GM12874 (cell line): ENCODE results near the gene TK2.

Experiments
- TF ChIP-seq, protein P1 (sequence below): IDR thresholded peaks from 2 replicates; pipeline ENCODE4 v1.5.1; 2011; ENCODE audit warnings: low read depth, mild to moderate bottlenecking, control low read depth, low read length, moderate library complexity; ENCODE audit not compliant: insufficient read depth

TK2 gene

DNA sequence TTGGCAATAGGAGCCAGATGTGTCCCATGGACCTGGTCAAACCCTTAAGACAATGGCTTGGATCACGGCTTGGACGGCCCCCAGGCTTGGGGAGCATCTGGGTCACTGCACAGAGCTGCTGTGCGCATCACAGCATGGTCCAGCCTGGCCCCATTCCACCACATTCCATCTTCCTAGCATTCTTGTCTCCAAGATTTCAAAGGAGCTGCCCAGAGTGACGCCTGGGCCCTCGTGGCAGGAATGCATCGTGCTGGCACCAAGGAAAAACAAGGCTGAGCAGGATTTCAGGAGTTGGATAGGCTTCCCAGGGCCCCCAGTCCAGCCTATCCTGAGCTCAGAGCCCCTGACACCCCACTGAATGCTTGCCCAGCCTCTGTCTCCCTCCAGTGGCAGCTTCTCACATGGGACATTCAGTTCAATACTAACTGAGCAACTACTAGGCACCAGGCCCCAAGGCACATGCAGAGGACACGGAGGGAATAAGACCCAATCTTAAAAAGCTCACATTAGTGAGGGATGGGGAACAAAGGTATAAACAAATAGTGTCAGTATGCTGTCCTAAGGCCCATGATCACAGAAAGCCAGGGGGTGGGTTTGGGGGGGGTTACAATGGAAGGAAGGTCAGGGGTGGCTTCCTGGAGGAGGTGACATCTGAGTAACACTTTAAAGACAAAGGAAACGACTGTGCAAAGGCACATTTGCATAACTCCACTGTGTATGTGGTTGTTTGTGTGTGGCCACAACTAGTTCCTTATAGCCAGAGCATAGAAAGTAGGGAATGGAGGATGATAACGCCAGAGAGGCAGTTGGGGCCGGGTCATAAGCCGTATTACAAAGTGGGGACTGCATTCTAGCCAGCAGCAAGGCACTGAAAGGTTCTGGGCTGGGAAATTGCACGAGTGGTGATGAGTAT is 34.1 kb downstream of the TK2 start:
- TF ChIP-seq, protein P1, sequence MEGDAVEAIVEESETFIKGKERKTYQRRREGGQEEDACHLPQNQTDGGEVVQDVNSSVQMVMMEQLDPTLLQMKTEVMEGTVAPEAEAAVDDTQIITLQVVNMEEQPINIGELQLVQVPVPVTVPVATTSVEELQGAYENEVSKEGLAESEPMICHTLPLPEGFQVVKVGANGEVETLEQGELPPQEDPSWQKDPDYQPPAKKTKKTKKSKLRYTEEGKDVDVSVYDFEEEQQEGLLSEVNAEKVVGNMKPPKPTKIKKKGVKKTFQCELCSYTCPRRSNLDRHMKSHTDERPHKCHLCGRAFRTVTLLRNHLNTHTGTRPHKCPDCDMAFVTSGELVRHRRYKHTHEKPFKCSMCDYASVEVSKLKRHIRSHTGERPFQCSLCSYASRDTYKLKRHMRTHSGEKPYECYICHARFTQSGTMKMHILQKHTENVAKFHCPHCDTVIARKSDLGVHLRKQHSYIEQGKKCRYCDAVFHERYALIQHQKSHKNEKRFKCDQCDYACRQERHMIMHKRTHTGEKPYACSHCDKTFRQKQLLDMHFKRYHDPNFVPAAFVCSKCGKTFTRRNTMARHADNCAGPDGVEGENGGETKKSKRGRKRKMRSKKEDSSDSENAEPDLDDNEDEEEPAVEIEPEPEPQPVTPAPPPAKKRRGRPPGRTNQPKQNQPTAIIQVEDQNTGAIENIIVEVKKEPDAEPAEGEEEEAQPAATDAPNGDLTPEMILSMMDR: peak; percentile 60

DNA sequence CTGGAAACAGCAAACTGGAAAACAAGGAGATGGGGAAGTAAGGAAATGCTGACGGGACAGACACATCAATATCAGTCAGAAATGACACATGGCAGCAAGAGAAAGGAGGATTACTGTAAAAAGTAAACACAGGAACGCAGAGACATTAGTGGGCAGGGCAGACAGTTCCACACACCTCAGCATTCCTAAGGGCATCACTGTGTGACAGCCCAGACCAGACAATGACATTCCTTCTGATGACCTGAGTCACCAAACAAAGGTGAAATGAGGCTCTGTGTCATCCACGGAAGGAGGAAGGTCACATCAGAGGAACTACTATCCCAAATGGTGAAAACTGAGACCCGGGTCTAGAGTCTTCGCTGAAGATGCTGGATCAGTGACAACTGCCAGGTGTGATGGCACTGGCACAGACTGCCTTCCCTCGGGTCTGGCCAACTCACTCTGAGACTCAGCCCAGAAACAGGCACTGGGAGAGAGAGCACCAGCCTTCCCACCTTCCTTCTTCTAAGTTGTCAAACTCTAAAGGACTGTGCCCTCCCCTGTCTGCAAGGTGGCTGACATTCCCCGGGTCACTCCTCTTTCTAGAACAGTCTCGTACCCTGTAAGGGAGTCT is 36.7 kb downstream of the TK2 start:
- TF ChIP-seq, protein P1: no peak

DNA sequence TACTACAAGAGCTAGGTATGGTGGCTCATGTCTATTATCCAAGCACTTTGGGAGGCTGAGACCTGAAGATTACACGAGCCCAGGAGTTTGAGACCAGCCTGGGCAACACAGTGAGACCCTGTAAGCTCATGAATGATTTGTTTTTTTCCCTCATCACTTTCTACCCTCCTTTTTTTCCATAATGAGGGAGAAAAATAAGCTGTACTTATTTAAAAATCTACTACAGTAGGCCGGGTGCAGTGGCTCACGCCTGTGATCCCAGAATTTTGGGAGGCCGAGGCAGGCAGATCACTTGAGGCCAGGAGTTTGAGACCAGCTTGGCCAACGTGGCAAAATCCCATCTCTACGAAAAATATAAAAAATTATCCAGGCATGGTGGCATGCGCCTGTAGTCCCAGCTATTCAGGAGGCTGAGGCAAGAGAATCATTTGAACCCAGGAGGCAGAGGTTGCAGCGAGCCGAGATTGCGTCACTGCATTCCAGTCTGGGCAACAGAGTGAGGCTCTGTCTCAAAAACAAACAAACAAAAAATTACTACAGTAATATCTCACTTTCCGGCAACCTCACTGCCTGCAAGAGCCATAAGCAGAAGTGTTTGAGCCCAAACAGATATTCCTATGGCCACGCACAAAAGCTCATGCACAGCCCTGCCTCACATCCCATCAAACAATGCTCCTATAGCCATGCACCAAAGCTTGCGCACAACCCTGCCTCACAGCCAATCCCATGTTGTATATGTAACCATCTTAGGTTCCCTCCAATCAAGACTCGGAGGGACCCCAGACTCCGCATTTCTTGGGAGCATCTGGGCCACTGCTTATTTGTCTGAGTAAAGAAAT is 37.4 kb downstream of the TK2 start:
- TF ChIP-seq, protein P1: no peak

DNA sequence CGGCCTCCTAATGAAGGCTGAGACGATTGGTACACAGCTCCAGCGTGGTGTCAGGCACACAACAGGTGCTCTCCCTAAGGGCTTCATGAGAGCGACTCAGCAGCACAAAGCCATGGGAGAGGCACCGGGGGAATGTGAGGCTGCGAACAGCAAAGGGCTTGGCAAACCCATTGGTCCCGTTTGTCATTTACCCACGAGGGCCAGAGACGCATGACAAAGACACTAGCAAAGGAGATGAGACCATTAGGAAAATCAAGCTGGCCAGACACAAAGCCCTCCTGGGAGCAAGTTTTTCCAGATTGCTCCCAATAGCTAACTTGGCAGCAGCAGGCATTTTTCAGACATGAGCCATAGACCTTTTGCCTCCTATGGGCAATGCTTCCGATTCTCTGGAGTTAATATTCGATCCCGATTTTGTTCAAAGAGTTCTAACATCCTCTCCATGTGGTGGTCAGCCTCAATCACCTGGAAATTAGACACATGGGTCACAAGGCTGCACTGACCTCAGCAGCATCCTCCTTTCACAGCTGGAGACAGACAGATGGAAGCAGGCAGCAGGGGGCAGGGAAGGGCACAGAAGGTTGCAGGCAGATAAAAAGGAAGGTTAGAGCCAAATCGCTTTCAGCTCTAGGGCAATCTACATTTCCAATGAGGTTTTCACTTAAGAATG is 38.2 kb downstream of the TK2 start:
- TF ChIP-seq, protein P1: no peak

DNA sequence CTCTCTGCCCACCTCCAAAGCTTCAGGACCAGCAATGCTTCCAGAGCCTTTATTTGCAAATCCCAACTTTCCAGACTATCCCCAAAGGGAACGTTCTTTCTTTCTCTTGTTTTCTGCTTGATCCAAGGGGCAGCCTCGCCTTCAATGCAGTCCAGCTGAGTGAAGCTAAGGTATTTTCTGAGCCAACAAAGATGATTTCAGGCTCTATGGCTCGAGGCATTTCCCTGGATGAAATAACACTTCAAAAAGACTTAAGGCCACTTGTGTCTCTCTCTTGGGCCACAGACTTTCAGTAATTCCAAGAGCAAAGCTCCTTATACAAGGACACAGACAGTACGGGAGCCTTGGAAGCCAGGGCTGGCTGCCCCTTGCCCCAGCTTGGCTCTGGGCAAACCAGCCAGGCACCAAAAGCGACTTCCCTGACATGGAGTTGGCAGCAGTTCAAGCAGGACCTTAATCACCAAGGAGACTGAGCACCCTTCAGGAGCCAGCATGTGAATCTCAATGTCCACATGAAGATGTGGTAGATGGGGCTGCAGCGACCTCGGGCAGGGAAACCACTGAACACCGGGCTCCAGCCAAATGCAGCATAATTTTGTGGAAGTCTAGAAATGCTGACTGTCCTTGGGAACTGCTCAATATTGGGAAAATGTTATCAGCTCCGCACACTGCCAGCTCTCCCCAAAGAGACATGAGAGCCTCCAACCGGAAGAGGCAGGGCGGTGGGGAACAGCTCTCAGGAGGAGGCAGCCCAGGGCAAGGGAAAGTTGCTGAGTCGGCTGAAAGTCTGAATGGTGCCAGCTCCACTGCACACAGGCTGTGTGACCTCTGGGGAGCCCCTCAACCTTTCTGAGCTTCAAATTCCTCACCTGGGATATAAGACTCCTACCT is 39.0 kb downstream of the TK2 start:
- TF ChIP-seq, protein P1: no peak

DNA sequence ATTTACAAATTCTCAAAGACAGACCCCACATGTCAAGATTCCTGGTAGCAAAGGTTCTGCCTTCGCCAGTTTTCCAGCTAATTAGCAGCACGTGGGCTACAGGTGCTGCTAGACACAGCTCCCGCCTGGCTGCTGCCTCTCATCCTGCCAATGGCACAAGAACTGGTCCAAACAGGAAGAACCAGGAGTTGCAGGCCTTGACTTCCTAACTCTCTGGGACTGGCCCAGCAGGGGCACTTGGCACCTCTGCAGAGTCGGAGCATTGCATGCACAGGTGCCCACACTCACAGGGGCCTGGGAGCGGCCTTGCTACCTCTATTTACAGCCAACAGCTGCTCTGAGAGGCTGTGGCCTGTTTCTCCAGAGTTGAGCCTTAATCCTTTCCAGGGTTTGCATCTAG is 39.6 kb downstream of the TK2 start:
- TF ChIP-seq, protein P1: no peak
